CMK (cell line): ENCODE results near the gene UQCR10.

Experiments
- DNase-seq: peaks from one replicate; pipeline ENCODE4 v3.0.0-alpha.2; 2010; ENCODE audit warnings: low read depth

Gene UQCR10

GRCh38 chr22:29767171-29768051 is at the start of gene UQCR10:
TSS of gene UQCR10 (plus strand) at chr22:29767369. CDS start at chr22:29767399, 30 bp downstream.
- DNase-seq = peak; percentile 64

- DNase-seq = no peak
These were observed 49.4 kb upstream of the UQCR10 start for GRCh38 chr22:29717789-29718188.

- no peak for DNase-seq
These were observed 47.9 kb upstream of the UQCR10 start for GRCh38 chr22:29718949-29719898.

- DNase-seq = no peak
These were observed 47.1 kb upstream of the UQCR10 start, which contains the start of gene CABP7 for GRCh38 chr22:29719899-29720645. TSS of gene CABP7 (plus strand) at chr22:29720003. CDS start at chr22:29720425, 422 bp downstream.

DNA sequence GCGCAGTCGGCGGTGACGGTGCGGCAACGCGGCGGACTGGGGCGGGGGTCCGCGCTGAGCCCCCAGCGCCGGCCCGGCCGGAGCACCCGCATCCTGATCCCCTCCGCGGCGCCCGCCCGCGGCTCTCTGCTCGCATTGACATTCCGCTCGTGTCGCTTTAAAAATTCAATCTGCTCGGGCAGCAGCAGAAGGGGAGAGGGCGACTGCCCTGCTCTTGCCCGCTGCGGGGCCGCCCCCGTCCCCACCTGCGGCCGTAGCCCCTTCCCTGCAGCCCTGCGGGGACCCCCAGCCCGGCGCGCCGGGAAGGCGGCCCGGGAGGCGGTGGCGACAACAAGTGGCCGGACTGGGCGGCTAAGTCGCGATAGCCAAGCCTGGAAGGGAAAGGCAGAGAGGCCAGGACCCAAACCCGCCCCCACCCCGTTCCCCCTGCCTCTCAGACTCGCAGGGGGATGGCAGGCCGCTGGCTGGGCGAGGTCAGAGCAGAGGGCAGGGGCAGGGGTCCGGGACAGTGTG is 46.3 kb upstream of the UQCR10 start:
- DNase-seq = no peak

GRCh38 chr22:29722151-29722550 is 45.0 kb upstream of the UQCR10 start:
- no peak for DNase-seq

GRCh38 chr22:29722587-29722986 is 44.6 kb upstream of the UQCR10 start:
- no peak for DNase-seq

DNA sequence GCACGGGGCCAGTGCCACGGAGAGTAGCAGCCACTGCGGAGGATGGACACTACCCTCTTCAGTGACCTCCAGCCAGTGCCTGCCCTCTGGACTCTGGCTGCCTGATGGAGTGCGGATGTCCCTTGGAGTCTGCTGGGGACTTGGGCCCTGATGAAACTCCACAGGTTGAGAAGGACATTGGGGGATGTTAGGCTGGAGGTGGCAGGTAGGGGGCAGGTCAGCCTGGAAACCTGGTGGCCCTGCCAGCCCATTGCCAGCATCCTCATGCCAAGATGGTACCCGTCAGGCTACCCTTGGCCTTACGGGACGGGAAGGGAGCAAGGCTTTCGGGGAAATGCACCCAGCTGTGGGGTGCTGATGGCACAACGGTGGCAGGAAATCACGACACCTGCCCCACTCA is 43.4 kb upstream of the UQCR10 start:
- DNase-seq = no peak

- DNase-seq = no peak
These were observed 42.3 kb upstream of the UQCR10 start for GRCh38 chr22:29724843-29725242.

DNA sequence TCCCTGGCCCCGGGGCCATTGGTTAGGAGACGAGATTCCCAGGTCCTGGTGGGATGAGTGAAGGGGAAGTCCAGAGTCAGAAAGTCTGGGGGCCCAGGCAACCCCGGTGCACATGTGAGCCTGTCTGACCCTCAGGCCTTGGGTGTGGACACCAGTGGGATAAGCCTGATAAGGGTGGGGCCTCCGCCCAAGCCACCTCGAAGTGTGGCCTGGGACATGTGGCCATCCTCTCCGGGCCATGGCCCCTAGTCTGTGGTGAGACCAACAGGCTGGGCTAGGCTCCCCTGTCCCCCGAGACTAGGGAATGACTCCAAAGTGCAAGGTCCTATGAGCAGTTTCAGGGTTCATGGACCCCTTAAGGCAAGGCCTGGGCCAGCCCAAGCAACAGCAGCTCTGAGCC is 41.1 kb upstream of the UQCR10 start:
- no peak for DNase-seq

GRCh38 chr22:29726512-29727130 is 40.5 kb upstream of the UQCR10 start:
- no peak for DNase-seq

- no peak for DNase-seq
These were observed 40.0 kb upstream of the UQCR10 start for GRCh38 chr22:29727131-29727523.

DNA sequence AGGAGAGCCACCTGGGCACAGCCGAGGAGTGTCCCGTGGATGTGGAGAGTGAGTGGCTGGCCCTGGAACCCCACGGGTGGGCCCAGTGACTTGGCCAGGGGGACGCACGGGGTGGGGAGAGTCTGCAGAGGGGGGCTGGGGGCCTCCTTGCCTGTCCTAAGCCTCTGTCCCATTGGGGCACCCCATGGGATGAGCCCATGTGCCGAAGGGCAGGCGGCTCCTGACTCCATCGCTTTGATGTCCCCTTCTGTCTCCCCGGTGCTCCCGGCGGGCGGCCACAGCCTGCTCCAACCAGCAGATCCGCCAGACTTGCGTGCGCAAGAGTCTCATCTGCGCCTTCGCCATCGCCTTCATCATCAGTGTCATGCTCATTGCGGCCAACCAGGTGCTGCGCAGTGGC is 38.0 kb upstream of the UQCR10 start:
- DNase-seq = no peak

DNA sequence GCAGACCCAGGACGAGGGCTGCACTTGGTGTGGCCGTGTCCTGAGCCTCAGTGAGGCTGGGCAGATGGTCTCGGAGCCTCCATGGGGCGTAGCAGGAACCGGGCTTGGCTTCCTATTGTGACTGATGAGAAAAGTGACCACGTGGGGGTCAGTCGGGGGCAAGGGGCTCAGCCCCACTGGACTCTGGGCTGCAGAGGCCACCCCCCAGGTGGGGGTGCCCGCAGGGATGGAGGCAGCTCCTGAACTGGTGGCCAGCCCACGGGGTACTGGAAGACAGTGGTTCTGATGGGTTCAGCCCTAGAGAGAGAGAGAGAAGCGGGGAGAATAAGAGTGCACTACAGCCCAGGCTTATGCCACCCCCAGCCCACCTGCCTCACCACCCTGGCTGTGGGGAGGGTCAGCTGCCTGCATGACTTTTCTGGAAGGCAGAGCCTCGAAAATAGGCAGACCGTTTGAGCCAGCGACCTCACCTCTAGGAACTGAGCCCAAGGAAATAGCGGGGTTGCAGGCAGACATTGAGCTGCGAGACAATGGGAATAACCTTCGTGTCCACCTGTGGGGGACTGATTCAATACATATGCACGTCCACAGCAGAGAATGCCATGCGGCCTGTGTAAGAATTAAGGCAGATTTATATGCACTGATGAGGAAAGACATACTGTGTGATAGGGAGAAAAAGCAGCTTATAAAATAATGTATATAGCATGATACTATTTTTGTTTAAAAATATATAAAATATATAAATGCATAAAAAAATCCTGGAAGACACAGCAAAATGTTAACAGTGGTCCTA is 35.9 kb upstream of the UQCR10 start:
- DNase-seq = no peak

DNA sequence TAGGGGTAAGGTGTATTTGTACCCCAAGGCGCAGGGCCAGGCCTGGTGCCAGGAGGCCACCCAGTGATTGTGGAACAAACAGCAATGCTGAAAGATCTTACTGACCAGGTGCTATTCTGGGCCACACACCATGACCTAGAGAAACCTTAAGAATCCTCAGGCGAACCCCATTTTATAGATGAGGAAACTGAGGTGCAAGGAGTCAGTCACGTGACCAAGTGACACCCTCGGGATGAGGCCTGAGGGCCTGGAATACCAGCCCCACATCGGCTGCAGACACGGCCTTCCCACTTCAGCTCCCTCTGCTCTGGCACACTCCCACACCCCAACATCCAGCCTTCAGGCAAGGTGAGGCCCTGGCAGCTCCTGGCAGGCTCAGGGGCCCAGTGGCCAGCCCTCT is 34.3 kb upstream of the UQCR10 start:
- no peak for DNase-seq

GRCh38 chr22:29733362-29734201 is 33.6 kb upstream of the UQCR10 start:
- peak; percentile 94 for DNase-seq

DNA sequence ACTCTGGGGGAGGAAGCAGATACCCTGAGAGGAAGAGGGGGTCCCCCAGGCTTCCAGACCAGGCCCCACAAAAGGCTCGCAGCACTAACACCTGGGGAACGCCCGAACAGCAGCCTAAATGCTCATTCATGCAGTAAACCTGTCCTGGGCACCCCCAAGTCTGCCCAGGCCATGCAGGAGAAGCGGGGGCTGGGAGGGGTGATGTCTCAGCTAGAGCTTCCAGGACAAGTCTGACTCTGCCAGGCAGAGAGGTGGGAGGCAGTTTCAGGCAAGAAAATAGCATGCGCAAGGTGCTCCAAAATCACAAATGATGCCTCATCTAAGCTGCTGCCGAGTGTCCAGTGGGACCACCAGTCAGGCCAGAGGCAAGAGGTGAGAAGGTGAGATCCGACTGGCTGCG is 32.8 kb upstream of the UQCR10 start:
- DNase-seq = no peak

DNA sequence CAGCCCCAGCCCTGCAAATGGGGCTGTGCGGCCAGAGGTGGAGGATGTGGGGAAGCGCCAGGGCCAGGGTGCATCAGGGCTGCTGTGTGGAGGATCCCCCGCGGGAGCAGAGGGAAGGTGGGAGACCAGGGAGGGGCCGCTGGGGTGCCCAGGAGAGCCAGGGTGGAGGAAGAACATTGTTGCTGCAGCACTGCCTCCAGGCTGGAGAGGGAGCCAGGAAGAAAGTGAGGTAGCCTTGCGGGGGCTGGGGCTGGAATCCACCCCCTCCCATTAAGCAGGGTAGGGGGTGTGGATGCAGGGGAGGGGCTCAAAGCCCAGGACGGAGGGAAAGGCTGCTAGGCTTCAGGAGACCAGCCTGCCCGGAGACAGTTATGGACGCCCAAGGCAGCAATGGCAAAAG is 32.3 kb upstream of the UQCR10 start:
- no peak for DNase-seq

DNA sequence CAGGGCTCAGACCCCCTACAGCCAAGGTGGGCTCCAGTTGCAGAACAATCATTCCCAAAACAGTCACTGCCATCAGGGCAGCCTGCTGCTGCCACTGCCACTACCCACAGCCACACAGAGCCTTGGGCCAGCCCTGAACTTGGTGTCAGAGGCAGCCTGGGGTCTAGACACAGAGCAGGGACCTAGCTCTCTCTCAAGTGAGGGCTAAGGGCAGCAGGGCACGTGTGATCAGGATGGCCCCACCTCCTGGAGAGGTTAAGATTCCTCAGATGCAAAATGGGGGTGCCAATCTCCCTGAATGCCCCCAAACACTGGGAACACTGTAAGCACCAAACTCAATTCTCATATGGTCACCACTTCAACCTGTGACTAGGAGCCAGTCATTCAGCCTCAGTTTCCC is 31.8 kb upstream of the UQCR10 start:
- no peak for DNase-seq
